Fibroblast of skin of right quadriceps (primary cell): ENCODE results near the gene FOXN3.
"Not testable (repeated sequence)": the region's sequence is repeated elsewhere in the genome, so short reads cannot be mapped to it uniquely, and the experiment has no call there.

Experiments
- DNase-seq: peaks from one replicate; pipeline ENCODE4 v3.0.0-alpha.2; 2013

Gene FOXN3

GRCh38 chr14:89144066-89144465 is 273.0 kb downstream of the FOXN3 start:
- DNase-seq: no peak

- DNase-seq: peak; percentile 17
Measured at GRCh38 chr14:89143595-89143994, 273.4 kb downstream of the FOXN3 start.

- no peak for DNase-seq
Measured at GRCh38 chr14:89142366-89142765, 274.7 kb downstream of the FOXN3 start.

- no peak for DNase-seq
Measured at GRCh38 chr14:89141862-89142261, 275.2 kb downstream of the FOXN3 start.

- DNase-seq: no peak
Measured at GRCh38 chr14:89140326-89140725, 276.7 kb downstream of the FOXN3 start.

- DNase-seq: no peak
Measured at GRCh38 chr14:89139404-89140247, 277.4 kb downstream of the FOXN3 start.

GRCh38 chr14:89138846-89139245 is 278.2 kb downstream of the FOXN3 start:
- no peak for DNase-seq

GRCh38 chr14:89137526-89138163 is 279.4 kb downstream of the FOXN3 start:
- DNase-seq: peak; percentile 76

GRCh38 chr14:89136587-89136986 is 280.4 kb downstream of the FOXN3 start:
- DNase-seq: no peak

GRCh38 chr14:89134640-89135039 is 282.4 kb downstream of the FOXN3 start:
- no peak for DNase-seq

GRCh38 chr14:89131004-89131750 is 285.9 kb downstream of the FOXN3 start:
- no peak for DNase-seq

GRCh38 chr14:89129570-89129969 is 287.5 kb downstream of the FOXN3 start:
- DNase-seq: no peak

- DNase-seq: no peak
Measured at GRCh38 chr14:89128311-89129026, 288.6 kb downstream of the FOXN3 start.

GRCh38 chr14:89126461-89126860 is 290.6 kb downstream of the FOXN3 start:
- DNase-seq: no peak

- peak; percentile 6 for DNase-seq
Measured at GRCh38 chr14:89125216-89125615, 291.8 kb downstream of the FOXN3 start.

GRCh38 chr14:89123851-89124250 is 293.2 kb downstream of the FOXN3 start:
- DNase-seq: no peak

GRCh38 chr14:89123215-89123614 is 293.8 kb downstream of the FOXN3 start:
- no peak for DNase-seq

- no peak for DNase-seq
Measured at GRCh38 chr14:89121968-89122620, 294.9 kb downstream of the FOXN3 start.

GRCh38 chr14:89117012-89117411 is 300.0 kb downstream of the FOXN3 start:
- no peak for DNase-seq

GRCh38 chr14:89114109-89114508 is 302.9 kb downstream of the FOXN3 start:
- no peak for DNase-seq

- DNase-seq: no peak
Measured at GRCh38 chr14:89112720-89113119, 304.3 kb downstream of the FOXN3 start.

GRCh38 chr14:89111766-89112543 is 305.1 kb downstream of the FOXN3 start:
- DNase-seq: not testable (repeated sequence)
